ENCODE data around the gene DNAJB6.

DNA sequence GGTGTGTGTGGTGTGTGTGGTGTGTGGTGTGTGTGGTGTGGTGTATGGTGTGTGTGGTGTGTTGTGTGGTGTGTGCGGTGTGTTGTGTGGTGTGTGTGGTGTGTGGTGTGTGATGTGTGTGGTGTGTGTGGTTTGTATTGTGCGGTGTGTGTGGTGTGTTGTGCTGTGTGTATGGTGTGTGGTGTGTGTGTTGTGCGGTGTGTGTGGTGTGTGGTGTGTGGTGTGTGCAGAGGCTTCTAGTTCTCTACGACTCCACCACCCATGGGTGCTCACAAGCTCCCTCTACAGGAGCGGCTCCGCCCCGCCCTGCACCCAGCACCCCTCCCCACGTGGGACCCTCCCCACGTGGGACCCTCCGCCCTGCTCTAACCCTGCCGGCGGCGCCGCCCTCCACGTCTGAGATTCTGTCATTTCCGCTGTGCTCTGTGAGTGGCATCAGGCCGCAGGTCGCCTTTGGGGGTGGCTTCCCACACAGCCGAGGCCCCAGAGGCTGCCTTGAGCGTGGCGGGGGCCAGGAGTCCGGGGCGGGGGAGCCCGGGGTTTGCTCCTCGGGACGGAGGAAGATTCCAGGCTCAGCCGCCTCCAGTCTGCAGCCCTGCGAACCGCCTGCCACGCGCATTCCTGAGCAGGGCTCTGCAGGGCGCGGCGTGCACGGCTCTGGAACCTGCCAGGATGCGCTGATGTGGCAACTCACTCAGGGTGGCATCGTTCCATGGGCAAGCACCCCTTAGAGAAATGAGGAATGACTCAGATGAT, 37.0 kb upstream of the DNAJB6 start:
- TF ChIP-seq, protein P1, sequence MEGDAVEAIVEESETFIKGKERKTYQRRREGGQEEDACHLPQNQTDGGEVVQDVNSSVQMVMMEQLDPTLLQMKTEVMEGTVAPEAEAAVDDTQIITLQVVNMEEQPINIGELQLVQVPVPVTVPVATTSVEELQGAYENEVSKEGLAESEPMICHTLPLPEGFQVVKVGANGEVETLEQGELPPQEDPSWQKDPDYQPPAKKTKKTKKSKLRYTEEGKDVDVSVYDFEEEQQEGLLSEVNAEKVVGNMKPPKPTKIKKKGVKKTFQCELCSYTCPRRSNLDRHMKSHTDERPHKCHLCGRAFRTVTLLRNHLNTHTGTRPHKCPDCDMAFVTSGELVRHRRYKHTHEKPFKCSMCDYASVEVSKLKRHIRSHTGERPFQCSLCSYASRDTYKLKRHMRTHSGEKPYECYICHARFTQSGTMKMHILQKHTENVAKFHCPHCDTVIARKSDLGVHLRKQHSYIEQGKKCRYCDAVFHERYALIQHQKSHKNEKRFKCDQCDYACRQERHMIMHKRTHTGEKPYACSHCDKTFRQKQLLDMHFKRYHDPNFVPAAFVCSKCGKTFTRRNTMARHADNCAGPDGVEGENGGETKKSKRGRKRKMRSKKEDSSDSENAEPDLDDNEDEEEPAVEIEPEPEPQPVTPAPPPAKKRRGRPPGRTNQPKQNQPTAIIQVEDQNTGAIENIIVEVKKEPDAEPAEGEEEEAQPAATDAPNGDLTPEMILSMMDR (IDR thresholded peaks at IDR 0.05; ENCODE audit: insufficient read depth, low read length, poor library complexity, severe bottlenecking) = no peak
- TF ChIP-seq EZH2phosphoT487 (conservative IDR thresholded peaks at IDR 0.05; ENCODE audit: low read length) = no peak
